Astrocyte of the spinal cord (primary cell): Measurements from ENCODE around the gene OTOG.

Experiments used
- DNase-seq: peaks from one replicate; pipeline ENCODE4 v3.0.0; 2011; ENCODE audit warnings: low read depth, low spot score
- H3K4me3 ChIP-seq: 2 replicates; pipeline ENCODE4 v1.5.1; 2011; ENCODE audit warnings: low read depth, mild to moderate bottlenecking, low read length, moderate library complexity
- in situ Hi-C: cut with HindIII; loops from 2 replicates; pipeline ENCODE4 v1.10.0; 2017; ENCODE audit warnings: low sequenced_read_pairs
- TF ChIP-seq, protein P1 (sequence below): IDR thresholded peaks from 2 replicates; pipeline ENCODE4 v1.5.1; 2012; ENCODE audit warnings: low read depth, mild to moderate bottlenecking, low read length, inconsistent platforms

Gene OTOG

DNA sequence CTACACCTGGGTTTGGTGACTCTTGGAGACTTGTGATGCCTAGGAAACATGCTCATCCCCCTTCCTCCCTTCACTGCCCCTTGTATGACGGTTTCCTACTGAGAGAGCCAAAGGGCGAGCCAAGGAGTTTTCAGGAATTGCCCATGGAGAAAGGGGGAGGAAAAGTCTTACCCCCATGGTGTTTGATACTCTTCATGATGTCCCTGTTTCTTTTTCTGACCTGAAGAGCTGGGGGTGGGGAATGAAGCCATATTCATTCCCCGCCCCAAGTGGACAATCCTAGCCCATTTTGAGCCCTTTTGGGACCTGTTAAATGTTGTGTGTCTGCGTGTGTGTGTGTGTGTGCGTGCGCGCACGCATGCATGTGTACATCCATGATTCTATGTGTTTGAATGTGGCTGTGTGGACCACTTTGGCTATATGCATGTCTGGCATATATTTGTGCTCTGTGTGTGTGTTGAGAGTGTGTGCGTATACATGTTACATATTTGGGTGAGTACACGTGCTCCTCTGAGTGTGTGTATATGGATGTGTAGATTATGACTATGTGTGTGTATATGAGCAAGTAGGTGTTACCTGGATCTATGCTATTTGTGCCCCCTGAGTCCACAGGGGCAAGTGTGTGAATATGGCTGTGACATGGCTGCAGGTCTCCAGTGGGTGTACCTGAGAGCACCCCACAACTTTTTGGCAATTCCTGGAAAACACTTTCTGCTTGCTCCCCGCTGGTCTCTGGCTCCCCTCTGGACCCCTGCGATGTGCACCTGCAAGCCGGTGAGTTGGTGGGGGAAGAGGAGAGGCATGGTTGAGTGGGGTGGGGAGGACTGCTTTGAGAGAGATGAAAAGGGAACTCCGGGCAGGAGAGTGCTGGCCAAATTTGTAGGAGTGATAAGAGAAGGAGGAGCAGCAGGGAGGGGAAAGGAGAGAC lies 24.6 kb downstream of the OTOG start:
- no peak for DNase-seq
- no peak overlapping the region for H3K4me3 ChIP-seq
- in situ Hi-C loops: no loop called here
- TF ChIP-seq, protein P1, sequence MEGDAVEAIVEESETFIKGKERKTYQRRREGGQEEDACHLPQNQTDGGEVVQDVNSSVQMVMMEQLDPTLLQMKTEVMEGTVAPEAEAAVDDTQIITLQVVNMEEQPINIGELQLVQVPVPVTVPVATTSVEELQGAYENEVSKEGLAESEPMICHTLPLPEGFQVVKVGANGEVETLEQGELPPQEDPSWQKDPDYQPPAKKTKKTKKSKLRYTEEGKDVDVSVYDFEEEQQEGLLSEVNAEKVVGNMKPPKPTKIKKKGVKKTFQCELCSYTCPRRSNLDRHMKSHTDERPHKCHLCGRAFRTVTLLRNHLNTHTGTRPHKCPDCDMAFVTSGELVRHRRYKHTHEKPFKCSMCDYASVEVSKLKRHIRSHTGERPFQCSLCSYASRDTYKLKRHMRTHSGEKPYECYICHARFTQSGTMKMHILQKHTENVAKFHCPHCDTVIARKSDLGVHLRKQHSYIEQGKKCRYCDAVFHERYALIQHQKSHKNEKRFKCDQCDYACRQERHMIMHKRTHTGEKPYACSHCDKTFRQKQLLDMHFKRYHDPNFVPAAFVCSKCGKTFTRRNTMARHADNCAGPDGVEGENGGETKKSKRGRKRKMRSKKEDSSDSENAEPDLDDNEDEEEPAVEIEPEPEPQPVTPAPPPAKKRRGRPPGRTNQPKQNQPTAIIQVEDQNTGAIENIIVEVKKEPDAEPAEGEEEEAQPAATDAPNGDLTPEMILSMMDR: no peak

DNA sequence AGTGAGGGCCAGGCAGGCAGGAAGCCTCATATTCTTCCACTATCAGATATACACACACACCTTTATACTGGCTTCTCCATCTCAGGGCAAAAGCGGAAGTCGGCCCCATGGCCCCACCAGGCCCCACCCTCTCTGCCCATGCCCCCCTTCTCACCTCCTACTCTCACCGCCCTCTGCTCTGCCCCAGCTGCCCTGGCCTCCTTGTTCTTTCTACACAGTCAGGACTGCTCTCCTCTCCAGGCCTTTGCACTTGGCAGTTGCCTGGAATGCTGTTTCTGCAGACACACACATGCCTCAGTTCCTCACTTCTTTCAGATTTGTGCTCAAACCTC lies 25.3 kb downstream of the OTOG start:
- in situ Hi-C loops: no loop called here

DNA sequence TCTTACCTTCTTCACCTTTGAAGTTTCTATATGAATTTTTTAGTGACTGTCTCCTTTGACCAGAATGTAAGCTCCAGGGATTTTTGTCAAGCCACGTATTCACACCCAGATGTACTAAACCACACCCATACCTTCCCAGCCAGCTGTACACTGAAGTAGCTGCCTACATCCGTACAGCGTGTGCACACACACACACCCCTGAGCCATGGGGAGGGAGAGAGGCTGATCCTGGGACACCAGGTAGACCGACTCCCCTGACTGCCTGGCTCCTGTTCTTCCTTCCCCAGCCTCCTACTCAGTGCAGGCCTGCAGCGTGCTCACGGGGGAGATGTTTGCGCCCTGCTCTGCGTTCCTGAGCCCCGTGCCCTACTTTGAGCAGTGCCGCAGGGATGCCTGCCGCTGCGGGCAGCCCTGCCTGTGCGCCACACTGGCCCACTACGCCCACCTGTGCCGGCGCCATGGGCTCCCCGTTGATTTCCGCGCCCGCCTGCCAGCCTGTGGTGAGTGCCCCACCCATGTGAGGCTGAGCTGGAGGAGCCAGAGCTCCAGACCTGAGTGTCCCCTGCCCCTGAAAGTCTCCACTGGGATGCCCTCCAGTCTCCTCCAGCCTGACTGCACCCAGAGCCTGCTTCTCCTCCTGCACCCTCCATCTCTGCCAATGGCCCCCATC lies 25.9 kb downstream of the OTOG start:
- in situ Hi-C loops: no loop called here
- TF ChIP-seq, protein P1: no peak
- H3K4me3 ChIP-seq: no peak overlapping the region
- DNase-seq: no peak

More for the DNA sequence above, 25.3 kb downstream of the OTOG start:
- TF ChIP-seq, protein P1: no peak
- no peak overlapping the region for H3K4me3 ChIP-seq
- no peak for DNase-seq

DNA sequence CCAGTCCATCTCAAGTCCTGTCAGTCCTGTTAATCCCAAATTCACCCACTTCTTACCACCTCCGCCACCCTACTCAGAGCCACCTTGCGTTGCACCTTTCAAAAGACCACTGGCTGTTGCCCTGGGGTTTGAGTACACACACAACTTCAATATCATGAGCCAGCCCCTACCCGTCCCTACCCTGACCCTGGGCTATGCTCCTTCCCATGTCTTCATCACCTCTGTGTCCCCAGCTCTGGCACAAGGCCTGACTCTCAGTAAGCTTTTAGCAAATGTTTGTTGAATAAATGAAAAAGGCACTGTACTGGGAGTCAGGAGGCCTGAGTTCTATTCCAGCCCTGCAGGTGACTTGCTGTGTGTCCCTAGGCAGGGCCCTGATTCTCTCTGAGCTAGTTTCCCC lies 26.5 kb downstream of the OTOG start:
- in situ Hi-C loops: no loop called here
- TF ChIP-seq, protein P1: no peak
- H3K4me3 ChIP-seq: no peak overlapping the region
- no peak for DNase-seq

DNA sequence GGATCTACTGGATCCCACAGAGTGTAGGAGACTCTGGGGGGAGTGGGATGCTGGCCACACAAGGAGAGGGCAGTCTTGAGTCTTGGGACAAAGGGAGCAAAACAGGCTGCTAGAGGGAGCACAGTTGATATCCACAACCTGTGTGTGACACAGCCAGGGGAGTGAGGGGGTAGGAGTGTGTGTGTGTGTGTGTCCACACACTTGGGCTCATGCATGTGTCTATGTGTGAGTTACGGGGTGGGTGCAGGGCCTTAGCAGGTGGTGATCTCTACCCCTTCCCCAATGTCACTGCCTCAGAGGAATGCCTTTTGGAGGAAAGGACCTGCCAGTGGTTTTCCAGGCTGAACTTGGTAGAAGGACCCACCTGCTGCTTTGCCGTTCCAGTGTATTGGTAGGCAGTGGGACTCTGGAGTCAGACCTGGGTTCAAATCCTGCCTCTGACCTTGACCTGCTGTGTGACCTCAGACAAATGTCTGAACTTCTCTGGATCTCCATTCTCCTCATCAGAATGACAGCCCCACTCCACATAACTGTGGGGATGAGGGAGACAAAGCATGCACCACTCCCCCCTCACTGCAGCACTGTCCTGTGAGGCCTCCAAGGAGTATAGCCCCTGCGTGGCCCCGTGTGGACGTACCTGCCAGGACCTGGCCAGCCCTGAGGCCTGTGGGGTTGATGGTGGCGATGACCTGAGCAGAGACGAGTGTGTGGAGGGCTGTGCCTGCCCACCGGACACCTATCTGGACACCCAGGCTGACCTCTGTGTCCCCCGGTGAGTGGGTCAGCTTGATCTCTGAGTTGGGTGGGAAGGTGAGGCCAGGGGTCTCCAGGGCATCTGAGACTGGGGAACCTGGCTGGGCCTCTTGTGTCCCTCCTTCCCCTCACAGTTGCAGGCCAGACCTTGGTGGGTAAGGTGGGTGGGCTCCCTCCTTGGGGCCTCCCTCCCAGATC lies 27.4 kb downstream of the OTOG start:
- TF ChIP-seq, protein P1: no peak
- in situ Hi-C loops: no loop called here
- no peak for DNase-seq
- no peak overlapping the region for H3K4me3 ChIP-seq
